A673 (cell line): Measurements from ENCODE around the gene KCNMA1. TPM values are rescaled to one million over a fixed set of nuclear protein-coding genes. Genes with fewer than 3 reads are reported as not detected.

Source experiments
- BruUV-seq: library from RNA; stranded (reverse); fragments of 400-500 nt; replicated peaks from 2 replicates; lab custom pipeline; 2021; lab: Mats Ljungman, UMichigan
- CTCF ChIA-PET: fragments of 300-600 bp; sonication (Branson Sonifier 250); formaldehyde crosslinking; loops from one replicate; lab custom pipeline; 2022; ENCODE audit warnings: antibody characterized with exemption; lab: Charles Lee
- POLR2A ChIA-PET: fragments of 300-600 bp; sonication (Branson Sonifier 250); formaldehyde crosslinking; loops from one replicate; lab custom pipeline; 2022; ENCODE audit warnings: antibody characterized with exemption; ENCODE audit not compliant: low non-redundant PET; lab: Charles Lee
- DNase-seq: peaks from one replicate; pipeline ENCODE4 v3.0.0-alpha.2; 2015; ENCODE audit warnings: low spot score
- H3K27ac ChIP-seq: fragments of 200-600 bp; sonication (generic); 2 replicates; pipeline ENCODE4 v1.5.1; 2016; ENCODE audit warnings: mixed run types, low read depth, mild to moderate bottlenecking, mixed read lengths, antibody characterized with exemption, low read length; ENCODE audit not compliant: poor library complexity, severe bottlenecking
- H3K27me3 ChIP-seq: fragments of 200-600 bp; sonication (generic); replicated peaks from 2 replicates; pipeline ENCODE4 v1.6.1; 2017; ENCODE audit warnings: mixed run types, low read depth, mild to moderate bottlenecking, mixed read lengths, antibody characterized with exemption, low read length; ENCODE audit not compliant: insufficient read depth, poor library complexity
- H3K36me3 ChIP-seq: fragments of 200-600 bp; sonication (generic); 2 replicates; pipeline ENCODE4 v1.6.1; 2016; ENCODE audit warnings: mixed run types, mild to moderate bottlenecking, mixed read lengths, antibody characterized with exemption, low read length; ENCODE audit not compliant: insufficient read depth, poor library complexity, severe bottlenecking
- H3K4me1 ChIP-seq: fragments of 200-600 bp; sonication (generic); 2 replicates; pipeline ENCODE4 v1.6.1; 2017; ENCODE audit warnings: mixed run types, mild to moderate bottlenecking, mixed read lengths, antibody characterized with exemption, low read length; ENCODE audit not compliant: insufficient read depth, poor library complexity, severe bottlenecking
- H3K4me3 ChIP-seq: fragments of 200-600 bp; sonication (generic); 2 replicates; pipeline ENCODE4 v1.5.1; 2016; ENCODE audit warnings: low read depth, mixed run types, mild to moderate bottlenecking, mixed read lengths, low read length; ENCODE audit not compliant: poor library complexity, severe bottlenecking
- H3K9me3 ChIP-seq: fragments of 200-600 bp; sonication (generic); 2 replicates; pipeline ENCODE4 v1.6.1; 2016; ENCODE audit warnings: mixed run types, low read depth, mild to moderate bottlenecking, mixed read lengths, antibody characterized with exemption, low read length; ENCODE audit not compliant: poor library complexity, severe bottlenecking
- CTCF ChIP-seq: fragments of 300-800, 200-600 bp; sonication (generic); conservative IDR thresholded peaks from 2 replicates; pipeline ENCODE4 v1.5.1; 2017; ENCODE audit warnings: low read depth, mild to moderate bottlenecking, antibody characterized with exemption, low read length, moderate library complexity, mixed read lengths
- EZH2 ChIP-seq: fragments of 200-600 bp; sonication (generic); IDR thresholded peaks from 2 replicates; pipeline ENCODE4 v1.6.1; 2017; ENCODE audit warnings: borderline replicate concordance, low read depth, mild to moderate bottlenecking, mixed read lengths, antibody characterized with exemption, low read length; ENCODE audit not compliant: poor library complexity, severe bottlenecking
- intact Hi-C: fragments of 100-400 bp; cut with micrococcal nuclease; formaldehyde crosslinking; loops from one replicate; pipeline ENCODE4 v1.10.0; 2022; ENCODE audit not compliant: unreplicated experiment
- total RNA-seq: library from RNA; stranded (reverse); gene quantifications from 2 replicates; pipeline ENCODE4 v1.2.3, GENCODE V29; 2021

Gene KCNMA1
- total RNA-seq, 1 experiment from 2014 or later = 0.84 TPM

GRCh38 chr10:77680811-77681210 is 43.2 kb upstream of the KCNMA1 start:
- no peak for DNase-seq
- Histone ChIP-seq H3K27ac (no peak overlapping the region), H3K36me3 (no peaks in the 10 kb centered on the region), H3K27me3 (no peaks in the 10 kb centered on the region), H3K4me3 (no peak overlapping the region), H3K9me3 (no peaks in the 10 kb centered on the region), H3K4me1 (no peaks in the 10 kb centered on the region)
- BruUV-seq = no TSS peak
- ChIA-PET POLR2A (no interaction called here), CTCF (no interaction called here)
- intact Hi-C loops = no loop called here
- TF ChIP-seq CTCF (no peak), EZH2 (no peak)

DNA sequence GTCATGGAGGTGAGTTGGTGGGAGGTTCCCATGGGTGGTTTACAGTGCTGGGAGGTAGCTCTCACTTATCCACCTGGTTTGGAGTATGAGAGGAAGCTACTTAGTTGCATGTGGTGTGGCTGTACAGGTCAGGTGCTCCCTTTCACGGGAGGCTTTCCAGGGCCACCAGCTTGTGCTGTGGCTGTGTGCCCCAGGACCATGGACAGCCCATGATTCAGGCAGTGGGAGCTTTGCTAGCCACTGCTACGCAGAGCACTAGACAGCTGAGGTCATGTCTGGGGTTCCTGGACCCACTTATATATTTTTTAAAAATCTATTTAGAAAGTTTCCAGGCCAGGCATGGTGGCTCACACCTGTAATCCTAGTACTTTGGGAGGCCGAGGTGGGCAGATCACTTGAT is 42.5 kb upstream of the KCNMA1 start:
- H3K9me3 ChIP-seq = no peaks in the 10 kb centered on the region
- DNase-seq = no peak
- intact Hi-C loops = no loop called here
- ChIA-PET POLR2A (no interaction called here), CTCF (no interaction called here)
- TF ChIP-seq EZH2 = no peak
- TF ChIP-seq CTCF = no peak
- BruUV-seq = no TSS peak
- H3K4me1 ChIP-seq = no peaks in the 10 kb centered on the region
- no peak overlapping the region for H3K4me3 ChIP-seq
- H3K36me3 ChIP-seq = no peaks in the 10 kb centered on the region
- no peak overlapping the region for H3K27ac ChIP-seq
- no peaks in the 10 kb centered on the region for H3K27me3 ChIP-seq

- DNase-seq = no peak
- Histone ChIP-seq H3K36me3 (no peaks in the 10 kb centered on the region), H3K9me3 (no peaks in the 10 kb centered on the region), H3K27me3 (no peaks in the 10 kb centered on the region), H3K4me1 (no peaks in the 10 kb centered on the region), H3K4me3 (no peak overlapping the region), H3K27ac (no peak overlapping the region)
- no peak for TF ChIP-seq EZH2
- TF ChIP-seq CTCF = no peak
- intact Hi-C loops = no loop called here
- CTCF ChIA-PET = no interaction called here
- POLR2A ChIA-PET = no interaction called here
- BruUV-seq = no TSS peak
Observed at GRCh38 chr10:77679217-77679616, 41.6 kb upstream of the KCNMA1 start.
